H9 (cell line): ENCODE results near the gene PARP12. TPM values are rescaled to one million over a fixed set of nuclear protein-coding genes. Genes with fewer than 3 reads are reported as not detected.

Experiments
- DNase-seq: peaks from one replicate; pipeline ENCODE4 v3.0.0-alpha.2; 2017
- H2AFZ ChIP-seq: one replicate; pipeline ENCODE4 v1.6.1; 2013; ENCODE audit warnings: mild to moderate bottlenecking, low read length, control low read depth, moderate library complexity
- H2AK5ac ChIP-seq: 2 replicates; pipeline ENCODE4 v1.6.1; 2013; ENCODE audit warnings: low read length, control low read depth, mixed read lengths; ENCODE audit not compliant: insufficient read length
- H2BK120ac ChIP-seq: one replicate; pipeline ENCODE4 v1.6.1; 2013; ENCODE audit warnings: low read depth, mild to moderate bottlenecking, low read length, control low read depth, inconsistent platforms; ENCODE audit not compliant: poor library complexity, severe bottlenecking
- H2BK12ac ChIP-seq: 2 replicates; pipeline ENCODE4 v1.6.1; 2013; ENCODE audit warnings: low read length, control low read depth, mixed read lengths, low read depth; ENCODE audit not compliant: insufficient read length
- H2BK15ac ChIP-seq: 2 replicates; pipeline ENCODE4 v1.6.1; 2013; ENCODE audit warnings: low read depth, low read length, control low read depth
- H2BK20ac ChIP-seq: one replicate; pipeline ENCODE4 v1.6.1; 2013; ENCODE audit warnings: low read depth, mild to moderate bottlenecking, low read length, control low read depth, inconsistent platforms; ENCODE audit not compliant: poor library complexity, severe bottlenecking
- H2BK5ac ChIP-seq: 2 replicates; pipeline ENCODE4 v1.6.1; 2013; ENCODE audit warnings: low read length, control low read depth, mixed read lengths; ENCODE audit not compliant: insufficient read length
- H3K14ac ChIP-seq: 2 replicates; pipeline ENCODE4 v1.6.1; 2013; ENCODE audit warnings: low read length, control low read depth; ENCODE audit not compliant: insufficient read depth
- H3K18ac ChIP-seq: 2 replicates; pipeline ENCODE4 v1.6.1; 2013; ENCODE audit warnings: low read depth, mild to moderate bottlenecking, mixed read lengths, low read length, control low read depth; ENCODE audit not compliant: insufficient read length
- H3K23ac ChIP-seq: 2 replicates; pipeline ENCODE4 v1.6.1; 2013; ENCODE audit warnings: low read length, control low read depth, mixed read lengths, low read depth; ENCODE audit not compliant: insufficient read length
- H3K23me2 ChIP-seq: 2 replicates; pipeline ENCODE4 v1.6.1; 2013; ENCODE audit warnings: low read depth, mild to moderate bottlenecking, mixed read lengths, low read length, control low read depth; ENCODE audit not compliant: insufficient read length, poor library complexity, severe bottlenecking
- H3K27ac ChIP-seq: 2 replicates; pipeline ENCODE4 v1.5.1; 2013; ENCODE audit warnings: low read length, control low read depth, mixed read lengths, low read depth; ENCODE audit not compliant: insufficient read length
- H3K27me3 ChIP-seq: 2 replicates; pipeline ENCODE4 v1.6.1; 2013; ENCODE audit warnings: low read length, control low read depth, inconsistent platforms; ENCODE audit not compliant: insufficient read depth
- H3K4ac ChIP-seq: 2 replicates; pipeline ENCODE4 v1.6.1; 2013; ENCODE audit warnings: low read depth, mild to moderate bottlenecking, control low read depth, inconsistent platforms, low read length, moderate library complexity
- H3K4me1 ChIP-seq: 2 replicates; pipeline ENCODE4 v1.6.1; 2013; ENCODE audit warnings: low read length, control low read depth, inconsistent platforms; ENCODE audit not compliant: insufficient read depth
- H3K4me2 ChIP-seq: 2 replicates; pipeline ENCODE4 v1.6.1; 2013; ENCODE audit warnings: low read length, control low read depth, mixed read lengths; ENCODE audit not compliant: insufficient read length, insufficient read depth
- H3K56ac ChIP-seq: 2 replicates; pipeline ENCODE4 v1.6.1; 2013; ENCODE audit warnings: low read depth, mild to moderate bottlenecking, mixed read lengths, low read length, control low read depth; ENCODE audit not compliant: insufficient read length
- H3K79me1 ChIP-seq: 2 replicates; pipeline ENCODE4 v1.6.1; 2013; ENCODE audit warnings: low read depth, mild to moderate bottlenecking, moderate library complexity, low read length, control low read depth, inconsistent platforms; ENCODE audit not compliant: insufficient read depth, poor library complexity, severe bottlenecking
- H3K79me2 ChIP-seq: 2 replicates; pipeline ENCODE4 v1.6.1; 2013; ENCODE audit warnings: low read length, control low read depth, inconsistent platforms; ENCODE audit not compliant: insufficient read depth
- H3K9ac ChIP-seq: 2 replicates; pipeline ENCODE4 v1.6.1; 2013; ENCODE audit warnings: low read length, control low read depth, mixed read lengths; ENCODE audit not compliant: insufficient read length; ENCODE audit errors: extremely low read depth
- H3K9me3 ChIP-seq: one replicate; pipeline ENCODE4 v1.6.1; 2013; ENCODE audit warnings: low read depth, low read length, inconsistent platforms; ENCODE audit not compliant: control insufficient read depth
- H3T11ph ChIP-seq: one replicate; pipeline ENCODE4 v1.6.1; 2013; ENCODE audit warnings: mild to moderate bottlenecking, low read length, control low read depth, inconsistent platforms
- H4K20me1 ChIP-seq: one replicate; pipeline ENCODE4 v1.6.1; 2013; ENCODE audit not compliant: control insufficient read depth, insufficient read length, insufficient read depth
- H4K5ac ChIP-seq: 2 replicates; pipeline ENCODE4 v1.6.1; 2013; ENCODE audit warnings: low read depth, mild to moderate bottlenecking, mixed read lengths, low read length, control low read depth; ENCODE audit not compliant: insufficient read length
- H4K8ac ChIP-seq: replicated peaks from 2 replicates; pipeline ENCODE4 v1.6.1; 2013; ENCODE audit warnings: low read length, control low read depth, mixed read lengths, low read depth; ENCODE audit not compliant: insufficient read length
- H4K91ac ChIP-seq: 2 replicates; pipeline ENCODE4 v1.6.1; 2013; ENCODE audit warnings: low read depth, mild to moderate bottlenecking, moderate library complexity, mixed read lengths, low read length, control low read depth; ENCODE audit not compliant: insufficient read length
- H3K27ac Mint-ChIP-seq, 3 experiments: 2 replicates in 2 of 3; 3 replicates in 1 of 3; pipeline ENCODE4 v1.8.0; 2020 to 2021; ENCODE audit warnings: mixed read lengths in 3 of 3, mild to moderate bottlenecking in 1 of 3, moderate library complexity in 1 of 3
- H3K27me3 Mint-ChIP-seq: 2 replicates; pipeline ENCODE4 v1.8.0; 2021; ENCODE audit warnings: low read depth, mild to moderate bottlenecking, moderate library complexity, mixed read lengths
- H3K36me3 Mint-ChIP-seq, 3 experiments: 2 replicates in 2 of 3; 3 replicates in 1 of 3; pipeline ENCODE4 v1.8.0; 2020 to 2021; ENCODE audit warnings: low read depth in 3 of 3, mixed read lengths in 3 of 3; ENCODE audit not compliant: insufficient read depth in 1 of 3
- H3K4me1 Mint-ChIP-seq, 2 experiments: 2 replicates each; pipeline ENCODE4 v1.8.0; 2020; ENCODE audit warnings: mixed read lengths in 2 of 2
- H3K4me3 Mint-ChIP-seq, 2 experiments: 2 replicates in 1 of 2; 3 replicates in 1 of 2; pipeline ENCODE4 v1.8.0; 2020 to 2021; ENCODE audit warnings: mild to moderate bottlenecking in 2 of 2, mixed read lengths in 2 of 2, moderate library complexity in 1 of 2
- H3K9me3 Mint-ChIP-seq, 2 experiments: 2 replicates in 1 of 2; 3 replicates in 1 of 2; pipeline ENCODE4 v1.8.0; 2020; ENCODE audit warnings: mild to moderate bottlenecking in 2 of 2, mixed read lengths in 2 of 2, moderate library complexity in 1 of 2
- CTCF ChIP-seq: fragments of 200-600 bp; sonication (generic); conservative IDR thresholded peaks from 3 replicates; pipeline ENCODE4 v1.8.0; 2021; ENCODE audit warnings: antibody characterized with exemption, mild to moderate bottlenecking
- WGBS: extraction: QIAGEN DNeasy Blood & Tissue Kit; methylation state at CpG from one replicate; pipeline ENCODE4 v1.1.7; 2013; ENCODE audit warnings: missing lambda C conversion rate, low lambda C conversion rate, mixed read lengths; ENCODE audit not compliant: insufficient read length; ENCODE audit errors: extremely low coverage; 5-methylcytosine and 5-hydroxymethylcytosine counted together
- total RNA-seq: library from RNA; stranded (reverse); gene quantifications from 2 replicates; pipeline ENCODE4 v1.2.1, GENCODE V29; 2021

Gene PARP12
- total RNA-seq, 1 experiment from 2014 or later = 11.8 TPM

GRCh38 chr7:140055833-140056232, 6.9 kb downstream of the PARP12 start:
- Histone ChIP-seq H3K9ac (no peak overlapping the region), H3T11ph (no peak overlapping the region), H3K14ac (no peak overlapping the region), H3K23ac (no peak overlapping the region), H4K8ac (no peak overlapping the region), H2AFZ (no peak overlapping the region), H3K79me1 (no peaks in the 10 kb centered on the region), H4K5ac (no peak overlapping the region), H3K4ac (no peak overlapping the region), H3K23me2 (no peaks in the 10 kb centered on the region), H3K4me1 (no peaks in the 10 kb centered on the region), H4K20me1 (no peaks in the 10 kb centered on the region), H2BK15ac (no peak overlapping the region), H2BK12ac (no peak overlapping the region), H3K27ac (no peak overlapping the region), H3K4me2 (no peak overlapping the region), H3K79me2 (no peaks in the 10 kb centered on the region), H3K56ac (no peak overlapping the region), H3K9me3 (no peaks in the 10 kb centered on the region), H2BK120ac (no peak overlapping the region), H4K91ac (no peak overlapping the region), H3K27me3 (no peaks in the 10 kb centered on the region), H3K18ac (no peak overlapping the region), H2BK20ac (no peak overlapping the region), H2AK5ac (no peak overlapping the region), H2BK5ac (no peak overlapping the region)
- no peak overlapping the region for H3K27ac Mint-ChIP-seq
- WGBS = no CpG with 5 or more reads among the region's 2 CpGs
- peaks cover 0 to 2% (median 0%) of the 10 kb centered on the region in 3 experiments; a peak in 2 of 7 replicates for H3K36me3 Mint-ChIP-seq
- no peaks in the 10 kb centered on the region; a peak in 1 of 5 replicates for H3K9me3 Mint-ChIP-seq
- H3K4me3 Mint-ChIP-seq = no peak overlapping the region
- peaks cover 5% of the 10 kb centered on the region for H3K27me3 Mint-ChIP-seq
- no peak for DNase-seq
- H3K4me1 Mint-ChIP-seq = peaks cover 3 to 6% of the 10 kb centered on the region in 2 experiments; a peak in 2 of 4 replicates
- TF ChIP-seq CTCF = no peak
